Activated CD4-positive, CD25-positive, alpha-beta regulatory T cell treated with anti-CD3 and anti-CD28 coated beads, Interleukin-2, amount 50 U/mL, for 24 hours (primary cell): ENCODE measurements around the gene ZNF155.
"Not testable (repeated sequence)": the region's sequence is repeated elsewhere in the genome, so short reads cannot be mapped to it uniquely, and the experiment has no call there.

Experiments
- ATAC-seq, 2 donors: fragments of 150-1000 bp; cut with Tn5 transposase; one replicate each; pipeline ENCODE4 v1.10.0; 2021; ENCODE audit warnings: mild to moderate bottlenecking in 1 of 2, moderate library complexity in 1 of 2

ZNF155 gene

DNA sequence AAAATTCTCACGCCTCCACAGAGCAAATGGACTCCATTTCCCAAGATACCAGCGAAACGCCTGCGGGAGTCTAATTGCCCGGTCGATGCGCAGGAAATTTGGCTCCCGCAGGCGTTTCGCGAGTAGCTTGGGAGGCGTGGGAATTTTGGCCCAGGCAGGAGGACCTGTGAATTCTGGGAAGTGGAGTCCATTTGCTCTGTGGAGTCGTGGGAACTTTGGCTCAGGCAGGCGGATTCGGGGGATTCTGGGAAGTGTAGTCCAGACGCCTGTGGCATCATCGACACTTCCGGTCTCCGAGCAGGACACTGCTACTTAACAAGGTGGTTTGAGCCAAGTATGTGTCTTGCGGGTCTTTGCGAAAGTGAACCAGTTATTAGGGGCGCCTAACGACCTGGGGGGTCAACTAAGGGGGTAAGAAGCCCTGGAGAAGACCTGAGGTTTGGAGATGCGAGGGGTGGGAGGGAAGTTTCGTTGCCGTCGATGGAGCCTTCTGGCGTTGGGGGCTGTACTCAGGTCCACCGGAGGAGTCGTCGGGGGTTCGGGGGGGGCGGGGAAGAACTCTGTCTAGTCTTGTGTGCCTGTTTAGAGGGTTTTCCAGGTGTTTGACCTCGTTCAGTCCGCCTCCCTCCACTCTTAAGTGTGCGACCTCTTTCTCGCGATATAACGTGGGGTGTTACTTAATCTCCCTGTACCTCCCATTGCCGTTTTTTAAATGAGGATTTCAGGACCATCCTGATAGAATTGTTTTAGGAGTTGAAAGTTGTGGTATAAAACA, at the start of gene ZNF155:
ZNF155 (plus strand) TSS at position 277 of the 775 bp plus-strand sequence. CDS start 4,356 bp downstream, outside the sequence.
- peak; percentile 91 to 96 for ATAC-seq

DNA sequence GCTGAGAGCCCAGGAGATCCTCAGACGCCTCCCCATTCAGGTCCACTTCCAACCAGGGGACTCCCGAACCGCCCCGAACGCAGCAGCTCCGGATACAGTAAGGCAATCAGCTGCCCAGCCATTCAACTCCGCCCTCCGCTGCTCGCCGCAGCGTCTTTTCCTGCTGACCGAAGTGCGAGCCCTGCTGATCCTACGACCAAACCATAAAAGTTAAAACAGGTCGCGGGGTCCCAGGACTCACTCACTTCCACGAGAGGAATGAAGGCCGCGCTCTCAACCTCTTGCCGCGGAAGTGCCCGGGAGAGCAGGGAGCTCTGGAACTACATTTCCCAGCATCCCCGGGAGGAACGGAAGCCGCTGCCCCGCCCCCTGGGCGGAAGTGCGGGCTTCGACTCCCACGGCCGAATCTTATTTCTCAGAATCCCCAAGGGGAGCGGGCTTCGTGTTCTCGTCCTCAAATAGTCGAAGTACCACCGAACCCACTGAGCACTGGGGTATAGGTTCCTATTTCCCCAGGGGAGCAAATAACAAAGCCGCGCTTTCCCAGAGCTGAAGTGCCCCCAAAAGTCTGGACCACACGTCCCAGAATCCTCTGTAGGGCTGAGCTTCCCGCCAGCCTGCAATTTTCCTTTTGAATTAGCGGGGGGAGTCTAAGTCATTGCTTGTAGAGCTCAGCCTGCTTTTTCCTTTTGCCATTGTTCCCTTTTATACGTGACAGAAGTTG, 48.8 kb upstream of the ZNF155 start, which contains the start of gene ZNF45:
ZNF45 (minus strand) TSS at position 298 of the 724 bp plus-strand sequence. CDS start 13,097 bp downstream, outside the sequence.
- peak; percentile 98 for ATAC-seq

DNA sequence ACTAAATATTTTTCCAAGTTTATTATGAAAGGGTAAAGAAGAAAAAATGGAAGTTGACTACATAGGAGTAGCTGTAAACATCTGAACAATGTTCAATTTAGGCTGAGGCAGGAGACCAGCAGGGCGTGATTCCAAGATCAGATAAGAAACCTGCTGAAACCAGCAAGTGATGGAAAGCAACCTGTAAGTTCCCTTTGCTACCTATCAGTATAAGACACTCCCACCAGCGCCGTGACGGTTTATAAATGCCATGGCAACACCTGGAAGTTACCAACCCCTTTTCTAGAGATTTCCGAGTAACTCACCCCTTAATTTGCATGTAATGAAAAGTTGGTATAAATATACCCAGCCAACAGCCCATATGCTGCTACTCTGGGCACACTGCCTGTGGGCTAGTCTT, 47.8 kb upstream of the ZNF155 start:
- no peak for ATAC-seq

DNA sequence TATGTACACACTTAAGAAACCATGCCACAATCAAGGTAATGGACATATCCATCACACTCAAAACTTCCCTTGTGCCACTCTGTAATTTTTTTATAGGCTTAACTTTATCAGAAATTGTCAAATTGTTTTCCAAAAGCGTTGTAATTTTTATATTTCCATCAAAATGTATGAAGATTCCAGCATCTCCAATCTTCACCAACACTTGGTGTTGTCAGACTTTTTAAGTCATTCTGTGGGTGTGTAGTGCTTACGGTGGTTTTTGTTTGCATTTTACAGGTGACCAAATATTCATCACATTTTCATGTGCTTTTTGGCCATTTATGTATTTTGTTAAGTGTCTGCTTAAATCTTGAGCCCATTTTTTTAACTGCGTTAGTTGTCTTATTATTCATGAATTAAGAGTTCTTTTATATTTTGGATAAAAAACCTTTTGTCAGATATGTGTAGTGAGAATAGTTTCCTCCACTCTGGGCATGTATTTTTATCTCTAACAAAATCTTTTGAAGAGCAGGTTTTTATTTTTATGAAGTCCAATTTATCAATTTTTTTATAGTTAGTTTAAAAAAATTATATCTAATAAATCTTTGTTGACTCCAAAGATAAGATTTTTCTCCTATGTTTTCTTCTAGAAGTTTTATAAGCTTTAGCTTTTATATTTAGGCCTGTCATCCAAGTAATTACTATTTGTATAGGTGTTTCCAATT, 44.3 kb upstream of the ZNF155 start:
- no peak for ATAC-seq

DNA sequence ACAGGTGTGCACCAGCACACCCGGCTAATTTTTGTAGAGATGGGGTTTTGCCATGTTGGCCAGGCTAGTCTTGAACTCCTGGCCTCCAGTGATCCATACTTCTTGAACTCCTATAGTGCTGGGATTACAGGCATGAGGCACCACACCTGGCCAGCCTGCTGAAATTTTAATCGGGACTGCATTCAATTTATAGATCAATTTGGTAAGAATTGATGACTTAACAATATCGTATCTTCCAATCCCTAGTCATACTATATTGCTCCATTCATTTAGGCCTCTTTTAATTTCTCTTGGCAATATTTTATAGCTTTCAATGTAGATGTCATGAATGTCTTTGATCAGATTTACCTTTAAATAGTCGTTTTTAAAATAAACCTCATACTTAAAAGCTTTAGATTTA, 43.3 kb upstream of the ZNF155 start:
- no peak for ATAC-seq

DNA sequence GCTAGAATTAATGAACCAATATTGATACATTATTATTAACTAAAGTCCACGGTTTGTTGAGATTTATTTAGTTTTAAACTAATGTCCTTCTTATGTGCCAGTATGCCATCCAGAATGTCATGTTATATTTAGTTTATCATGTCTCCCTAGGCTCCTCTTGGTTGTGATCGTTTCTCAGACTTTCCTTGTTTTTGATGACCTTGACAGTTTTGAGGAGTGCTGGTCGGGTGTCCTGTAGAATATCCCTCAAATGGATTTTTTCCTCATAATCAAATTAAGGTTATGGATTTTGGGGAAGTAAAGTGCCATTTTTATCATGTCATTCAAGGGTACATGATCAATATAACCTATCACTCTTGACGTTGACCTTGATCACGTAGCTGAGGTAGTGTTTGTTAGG, 42.8 kb upstream of the ZNF155 start:
- no peak for ATAC-seq

DNA sequence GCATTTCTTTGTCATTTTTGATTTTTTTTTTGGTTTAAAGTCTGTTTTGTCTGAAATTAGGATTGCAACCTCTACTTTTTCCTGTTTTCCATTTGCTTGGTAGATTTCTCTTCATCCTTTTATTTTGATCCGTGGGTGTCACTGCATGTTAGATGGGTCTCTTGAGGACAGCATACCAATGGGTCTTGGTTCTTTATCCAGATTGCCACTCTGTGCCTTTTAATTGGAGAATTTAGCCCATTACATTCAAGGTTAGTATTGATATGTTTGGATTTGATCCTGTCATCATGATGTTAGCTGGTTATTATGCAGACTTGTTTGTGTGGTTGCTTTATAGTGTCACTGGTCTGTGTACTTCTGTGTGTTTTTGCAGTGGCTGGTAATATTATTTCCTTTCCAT, 36.6 kb upstream of the ZNF155 start:
- ATAC-seq: not testable (repeated sequence)

DNA sequence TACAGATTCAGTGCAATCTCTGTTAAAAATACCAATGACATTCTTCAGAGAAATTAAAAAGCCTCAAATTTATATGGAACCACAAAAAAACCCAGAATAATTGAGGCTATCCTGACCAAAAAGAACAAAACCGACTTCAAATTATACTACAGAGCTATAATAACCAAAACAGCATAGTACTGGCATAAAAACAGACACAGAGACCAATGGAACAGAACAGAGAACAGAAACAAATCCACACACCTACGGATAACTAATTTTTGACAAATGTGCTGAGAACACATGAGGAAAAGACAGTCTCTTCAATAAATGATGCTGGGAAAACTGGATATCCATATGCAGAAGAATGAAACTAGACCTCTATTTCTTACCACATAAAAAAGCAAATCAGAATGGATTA, 34.2 kb upstream of the ZNF155 start:
- ATAC-seq: not testable (repeated sequence)

DNA sequence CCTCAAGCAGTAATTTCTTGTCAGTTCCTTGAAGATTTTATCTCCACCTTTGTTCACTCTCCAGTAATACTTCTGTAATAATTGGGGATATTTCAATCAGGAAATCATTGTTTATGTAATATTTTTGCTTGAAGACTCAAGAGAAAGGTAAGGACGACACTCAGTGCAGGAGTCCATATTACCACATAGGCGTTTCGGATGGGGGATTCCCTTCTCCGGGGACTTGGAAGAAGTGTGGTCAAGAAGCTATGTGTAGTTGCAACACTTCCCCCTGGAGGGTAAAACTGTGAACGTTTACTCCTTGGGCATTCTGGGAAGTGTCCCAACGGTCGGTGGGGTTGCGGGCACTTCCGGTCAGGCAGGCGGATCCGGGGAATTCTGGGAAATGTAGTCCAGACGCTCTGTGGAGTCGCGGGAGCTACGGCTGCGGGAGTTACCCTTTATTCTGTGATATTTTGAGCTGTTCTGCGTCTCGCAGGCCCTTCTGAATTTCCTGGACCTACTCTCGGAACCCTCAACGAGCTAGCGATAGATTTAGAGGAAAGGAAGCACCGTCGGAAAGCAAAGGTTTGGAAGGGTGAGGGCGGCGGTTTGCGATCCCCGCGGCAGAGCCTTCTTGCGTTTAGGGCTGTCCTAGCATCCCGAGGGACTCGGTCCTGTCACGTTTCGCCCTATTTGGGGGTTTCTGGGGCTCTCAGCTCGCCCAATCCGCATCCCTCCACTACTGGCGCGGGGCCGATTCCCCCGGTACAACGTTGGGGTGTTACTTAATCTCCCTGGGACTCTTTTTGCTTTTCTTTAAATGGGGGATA, 32.9 kb upstream of the ZNF155 start, which contains the start of gene ZNF221:
ZNF221 (plus strand) TSS at position 395 of the 812 bp plus-strand sequence. CDS start 11,499 bp downstream, outside the sequence.
- ATAC-seq: peak; percentile 86 to 90

DNA sequence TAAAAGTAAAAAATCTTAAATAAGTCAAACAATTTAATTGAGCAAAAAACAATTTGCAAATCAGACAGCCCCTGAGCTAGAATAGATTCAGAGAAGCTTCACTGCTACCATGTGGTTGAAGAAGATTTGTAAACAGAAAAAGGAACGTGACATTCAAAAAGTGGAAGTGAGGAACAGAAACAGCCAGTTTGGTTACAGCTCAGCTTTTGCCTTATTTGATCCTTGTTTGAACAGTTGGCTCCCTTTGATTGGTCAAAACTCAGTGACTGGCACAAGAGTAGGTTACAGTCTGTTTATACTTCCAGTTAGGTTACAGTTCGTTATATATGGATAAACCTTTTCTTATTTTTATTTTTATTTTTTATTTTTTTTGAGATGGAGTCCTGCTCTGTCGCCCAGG, 27.2 kb upstream of the ZNF155 start:
- no peak for ATAC-seq

DNA sequence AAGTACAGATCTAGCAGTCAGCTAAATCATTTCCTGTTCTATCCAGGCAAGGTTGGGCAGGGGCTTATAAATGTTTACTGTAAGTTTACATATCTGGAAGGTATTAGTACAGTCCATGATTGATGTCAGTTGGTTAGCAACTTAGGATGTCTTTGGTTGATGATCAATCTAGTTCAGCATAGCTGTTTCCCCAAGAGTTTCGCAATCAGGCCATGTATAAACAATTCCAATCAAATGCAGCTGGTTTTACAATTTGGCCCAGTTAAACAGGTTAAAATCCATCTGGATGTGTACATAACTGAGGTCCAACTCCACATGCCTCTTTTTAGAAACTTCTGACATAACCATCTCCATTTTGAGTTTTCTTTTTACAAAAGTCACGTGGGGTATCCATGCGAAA, 26.1 kb upstream of the ZNF155 start:
- ATAC-seq: no peak

DNA sequence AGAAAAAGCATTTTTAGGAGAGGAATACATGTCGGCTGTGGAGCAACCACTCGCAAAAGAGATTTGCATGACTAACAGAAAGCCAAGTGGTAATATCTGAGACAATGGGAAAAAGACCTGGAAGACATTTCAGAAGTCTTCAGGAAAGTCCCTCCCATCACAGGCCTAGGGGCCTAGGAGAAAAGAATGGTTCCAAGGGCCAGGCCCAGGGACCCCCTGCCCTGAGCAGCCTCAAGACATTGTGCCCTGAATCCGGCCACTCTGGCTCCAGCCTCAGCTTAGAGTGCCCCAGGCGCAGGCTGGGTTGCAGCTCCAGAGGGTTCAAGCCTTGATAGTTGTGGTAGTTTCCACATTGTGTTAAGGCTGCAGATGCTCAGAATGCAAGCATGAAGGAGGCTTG, 23.6 kb upstream of the ZNF155 start:
- ATAC-seq: no peak

DNA sequence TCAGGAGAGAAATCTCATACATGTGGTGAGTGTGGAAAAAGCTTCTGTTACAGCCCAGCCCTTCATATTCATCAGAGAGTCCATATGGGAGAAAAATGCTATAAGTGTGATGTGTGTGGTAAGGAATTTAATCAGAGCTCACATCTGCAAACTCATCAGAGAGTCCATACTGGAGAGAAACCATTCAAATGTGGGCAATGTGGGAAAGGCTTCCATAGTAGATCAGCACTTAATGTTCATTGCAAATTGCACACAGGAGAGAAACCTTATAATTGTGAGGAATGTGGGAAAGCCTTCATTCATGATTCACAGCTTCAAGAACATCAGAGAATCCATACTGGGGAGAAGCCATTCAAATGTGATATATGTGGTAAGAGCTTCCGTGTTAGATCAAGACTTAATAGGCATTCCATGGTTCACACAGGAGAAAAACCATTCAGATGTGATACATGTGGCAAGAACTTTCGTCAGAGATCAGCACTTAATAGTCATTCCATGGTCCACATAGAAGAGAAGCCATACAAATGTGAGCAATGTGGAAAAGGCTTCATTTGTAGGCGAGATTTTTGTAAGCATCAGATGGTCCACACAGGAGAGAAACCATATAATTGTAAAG, 17.8 kb upstream of the ZNF155 start:
- ATAC-seq: no peak

DNA sequence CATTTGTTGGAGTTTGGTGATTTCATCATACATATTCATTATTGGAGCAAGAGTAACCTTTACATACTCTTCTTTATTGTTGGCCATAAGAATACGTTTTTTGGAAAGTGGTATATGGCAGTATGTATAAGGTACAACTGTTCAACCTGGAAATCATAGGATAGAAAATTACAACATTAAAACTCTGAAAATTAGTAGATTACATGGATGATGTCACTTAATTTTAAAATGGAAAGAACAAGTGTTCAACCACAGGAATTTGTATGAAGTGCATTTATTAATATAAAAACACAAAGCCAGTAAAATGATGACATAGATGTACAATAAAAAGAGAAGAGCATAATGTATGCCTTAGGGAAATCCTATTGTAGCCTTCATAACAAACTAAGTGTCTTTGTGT, 7.3 kb upstream of the ZNF155 start:
- no peak for ATAC-seq

DNA sequence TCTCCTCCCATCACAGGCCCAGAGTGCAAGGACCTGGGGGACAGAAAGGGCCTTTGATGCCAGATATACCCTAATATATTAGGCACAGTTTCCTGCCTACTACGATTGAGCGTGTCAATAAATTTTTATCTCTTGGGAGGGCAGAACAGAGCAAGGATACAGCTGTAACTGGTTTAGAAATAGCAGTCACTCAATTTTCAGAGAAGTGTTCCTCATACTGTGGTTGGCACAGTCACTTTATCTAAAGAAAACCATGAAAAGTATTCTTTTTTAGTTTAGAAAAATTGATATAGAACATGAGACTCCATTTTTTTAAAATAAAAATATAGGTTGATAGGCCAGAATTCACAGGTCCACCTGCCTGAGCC, 460 bp upstream of the ZNF155 start:
- ATAC-seq: peak in 1 of 2 donors; percentile 13

DNA sequence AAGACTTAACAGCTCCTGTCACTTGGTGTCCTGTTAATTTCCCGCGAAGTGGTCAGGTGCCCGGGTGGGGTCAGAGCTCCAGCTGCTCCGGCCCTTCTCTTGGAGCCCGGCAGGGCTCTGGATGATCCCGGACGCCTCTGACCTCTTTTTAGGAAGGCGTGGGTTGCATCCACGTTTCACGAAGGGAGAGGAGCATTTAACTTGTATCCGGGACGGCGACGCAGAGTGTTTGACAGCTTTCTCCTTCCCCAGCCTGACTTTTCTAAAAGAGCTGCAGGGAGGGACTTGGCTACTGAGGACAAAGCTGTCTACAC, 656 bp downstream of the ZNF155 start:
- no peak for ATAC-seq

DNA sequence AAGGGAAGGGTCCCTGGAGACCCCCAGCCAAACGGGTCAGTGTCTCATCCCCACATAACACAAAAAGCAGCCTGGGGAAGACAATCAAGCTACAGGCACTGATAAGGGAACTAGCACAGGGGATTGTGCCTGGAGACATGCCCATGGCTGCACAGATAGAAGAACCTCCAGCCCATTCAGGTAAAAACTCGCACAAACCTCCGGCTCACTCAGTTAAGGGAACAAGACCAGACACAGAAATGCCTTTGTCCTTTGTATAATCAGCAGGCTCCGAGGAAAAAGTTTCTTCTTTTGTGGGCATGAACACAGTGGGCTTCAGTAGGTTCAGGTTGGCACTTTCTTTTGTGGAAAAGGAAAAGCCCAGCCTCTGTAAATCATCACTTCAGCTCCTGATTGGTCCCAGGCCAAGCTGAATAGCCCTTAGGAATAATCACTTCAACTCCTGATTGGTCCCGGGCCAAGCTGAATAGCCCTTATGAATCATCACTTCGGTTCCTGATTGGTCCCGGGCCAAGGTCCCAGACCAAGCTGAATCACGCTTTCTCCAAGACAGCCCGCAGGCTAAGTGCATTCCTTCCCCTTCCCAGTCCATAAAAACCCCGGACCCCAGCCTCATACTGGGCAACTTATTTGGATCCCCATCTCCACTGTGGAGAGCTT, 13.8 kb downstream of the ZNF155 start:
- no peak for ATAC-seq

DNA sequence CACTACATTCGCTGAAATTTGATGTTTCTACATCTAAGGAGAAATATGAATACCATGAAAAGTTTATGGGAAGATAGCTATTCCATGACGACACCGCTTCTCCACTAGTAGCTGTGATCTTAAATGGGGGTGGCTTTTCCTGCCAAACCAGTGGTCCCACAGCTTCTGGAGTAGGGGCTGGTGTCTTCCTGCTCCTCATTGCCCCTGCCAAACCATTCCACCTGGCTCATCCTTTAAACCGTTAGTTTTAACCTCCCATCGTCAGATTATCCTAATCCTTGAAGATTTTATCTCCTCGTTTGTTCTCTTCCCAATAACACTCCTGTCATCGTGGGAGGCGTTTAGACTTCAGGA, 18.2 kb downstream of the ZNF155 start:
- no peak for ATAC-seq

DNA sequence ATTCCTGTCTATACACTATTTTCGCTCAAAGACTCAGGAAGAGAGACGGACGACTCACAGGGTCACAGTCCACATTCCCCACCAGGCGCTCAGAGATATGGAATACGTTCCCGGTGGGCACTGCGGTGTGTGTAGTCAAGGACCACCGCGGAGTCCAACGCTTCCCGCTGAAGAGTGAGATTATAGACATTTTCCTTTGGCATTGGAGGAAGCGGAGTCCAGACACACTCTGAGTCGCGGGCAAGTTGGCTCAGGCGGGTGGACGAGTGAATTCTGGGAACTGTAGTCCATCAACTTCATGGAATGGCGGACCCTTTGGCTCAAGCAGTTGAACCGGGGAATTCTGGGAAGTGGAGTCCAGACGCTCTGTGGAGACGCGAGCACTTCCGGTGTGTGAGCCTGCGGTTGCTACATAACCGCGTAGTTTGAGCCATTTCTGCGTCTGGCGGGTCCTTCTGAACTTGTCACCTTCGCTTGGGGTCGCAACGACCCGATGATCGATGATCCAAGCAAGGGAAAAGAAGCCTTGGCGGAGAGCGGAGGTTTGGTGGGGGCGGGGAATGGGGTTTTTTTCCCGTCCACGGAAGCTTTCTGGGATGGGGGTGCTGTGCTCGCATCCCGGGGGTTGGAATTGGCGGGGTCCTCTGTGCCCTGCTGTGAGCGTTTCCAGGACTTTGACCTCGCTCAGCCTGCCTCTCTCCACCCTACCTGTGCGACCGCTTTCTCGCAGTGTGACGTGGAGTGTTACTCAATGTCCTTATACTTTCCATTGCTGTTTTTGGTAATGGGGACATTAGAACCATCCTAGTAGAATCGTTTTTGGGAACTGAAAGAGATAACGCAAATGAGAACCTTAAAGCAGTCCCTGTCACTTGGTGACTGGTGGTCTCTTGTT, 18.8 kb downstream of the ZNF155 start, which contains the start of gene ZNF230:
ZNF230 (plus strand) TSS at position 392 of the 895 bp plus-strand sequence. CDS start 4,122 bp downstream, outside the sequence.
- ATAC-seq: peak; percentile 99

DNA sequence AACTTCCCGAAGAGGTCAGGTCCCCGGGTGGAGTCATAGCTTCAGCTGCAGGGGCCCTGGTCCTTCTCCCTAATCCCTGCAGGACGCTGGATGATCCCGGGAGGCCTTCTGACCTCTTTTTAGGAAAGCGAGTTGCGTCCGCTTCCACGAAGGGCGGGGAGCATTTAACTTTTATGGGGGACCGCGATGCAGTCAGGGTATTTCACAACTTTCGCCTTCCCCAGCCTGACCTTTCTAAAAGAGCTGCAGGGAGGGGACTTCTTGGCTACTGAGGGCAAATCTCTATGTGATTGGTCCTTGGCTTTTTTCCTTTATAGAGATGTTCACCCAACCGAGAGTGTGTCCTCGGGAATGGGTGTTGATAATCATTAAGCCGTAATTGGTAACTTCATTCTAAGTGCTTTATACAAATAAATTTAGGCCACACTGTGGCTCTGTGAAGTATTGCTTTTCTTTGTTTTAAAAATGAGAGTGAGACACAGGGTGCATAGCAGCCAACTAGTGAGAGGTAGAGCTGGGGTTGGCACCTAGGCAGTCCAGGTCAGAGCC, 19.5 kb downstream of the ZNF155 start:
- ATAC-seq: no peak
